ENCODE results near the gene LRRC19. TPM values are rescaled to one million over a fixed set of nuclear protein-coding genes. Genes with fewer than 3 reads are reported as not detected.

LRRC19 gene
- total and polyA plus RNA-seq, 2 donors (not counting 1 experiment from before 2014, with no cell fraction given): not detected

DNA sequence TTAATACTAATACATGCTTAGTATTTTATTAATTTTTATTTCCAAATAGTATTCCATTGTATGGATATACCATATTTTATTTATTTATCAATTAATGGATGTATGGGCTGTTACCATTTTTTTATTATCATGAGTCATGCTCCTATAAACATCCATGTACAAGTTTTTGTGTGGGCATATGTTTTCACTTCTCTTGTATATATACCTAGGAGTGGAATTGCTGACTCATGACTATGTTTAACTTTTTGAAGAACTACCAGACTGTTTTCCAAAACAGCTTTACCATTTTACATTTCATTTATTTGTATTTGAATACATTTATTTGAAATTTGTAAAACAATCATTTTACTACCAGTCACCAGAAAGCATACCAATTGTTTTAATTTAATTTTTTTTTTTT lies 14.1 kb upstream of the LRRC19 start:
- no peak for TF ChIP-seq EZH2 (IDR thresholded peaks at IDR 0.05; ENCODE audit: borderline replicate concordance, insufficient read depth, low read depth, low read length, poor library complexity, severe bottlenecking)
- TF ChIP-seq, protein P1, sequence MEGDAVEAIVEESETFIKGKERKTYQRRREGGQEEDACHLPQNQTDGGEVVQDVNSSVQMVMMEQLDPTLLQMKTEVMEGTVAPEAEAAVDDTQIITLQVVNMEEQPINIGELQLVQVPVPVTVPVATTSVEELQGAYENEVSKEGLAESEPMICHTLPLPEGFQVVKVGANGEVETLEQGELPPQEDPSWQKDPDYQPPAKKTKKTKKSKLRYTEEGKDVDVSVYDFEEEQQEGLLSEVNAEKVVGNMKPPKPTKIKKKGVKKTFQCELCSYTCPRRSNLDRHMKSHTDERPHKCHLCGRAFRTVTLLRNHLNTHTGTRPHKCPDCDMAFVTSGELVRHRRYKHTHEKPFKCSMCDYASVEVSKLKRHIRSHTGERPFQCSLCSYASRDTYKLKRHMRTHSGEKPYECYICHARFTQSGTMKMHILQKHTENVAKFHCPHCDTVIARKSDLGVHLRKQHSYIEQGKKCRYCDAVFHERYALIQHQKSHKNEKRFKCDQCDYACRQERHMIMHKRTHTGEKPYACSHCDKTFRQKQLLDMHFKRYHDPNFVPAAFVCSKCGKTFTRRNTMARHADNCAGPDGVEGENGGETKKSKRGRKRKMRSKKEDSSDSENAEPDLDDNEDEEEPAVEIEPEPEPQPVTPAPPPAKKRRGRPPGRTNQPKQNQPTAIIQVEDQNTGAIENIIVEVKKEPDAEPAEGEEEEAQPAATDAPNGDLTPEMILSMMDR (IDR thresholded peaks at IDR 0.05): no peak
- no peaks in the 10 kb centered on the region for H3K9me3 Mint-ChIP-seq (ENCODE audit: insufficient read depth)
- H3K4me3 Mint-ChIP-seq: no peak overlapping the region
- CTCF ChIA-PET: interaction anchor here (0.7 kb wide), 2 partner anchors 310 to 548 kb away, joined by 4 to 6 read pairs; no protein-coding TSS in a partner anchor
- Histone ChIP-seq H3K36me3 (replicated peaks in 1 of 2; ENCODE audit: control extremely low read depth in 1 of 2, control insufficient read depth in 1 of 2, extremely low read depth in 1 of 2, insufficient read depth in 2 of 2, low read length in 1 of 2) (peaks cover 1 to 24% of the 10 kb centered on the region in 2 experiments), H3K4me1 (ENCODE audit: control insufficient read depth in 2 of 2, insufficient read depth in 2 of 2, low read length in 2 of 2) (no peaks in the 10 kb centered on the region), H3K9me3 (ENCODE audit: control extremely low read depth in 1 of 3, control insufficient read depth in 2 of 3, insufficient read depth in 1 of 3, low read length in 2 of 3) (no peaks in the 10 kb centered on the region), H3K27me3 (replicated peaks in 1 of 4; ENCODE audit: control extremely low read depth in 1 of 4, control insufficient read depth in 3 of 4, insufficient read depth in 4 of 4, low read length in 3 of 4) (no peaks in the 10 kb centered on the region), H3K4me2 (replicated peaks; ENCODE audit: low read depth, low read length, poor library complexity, severe bottlenecking) (no peak overlapping the region), H3K4me3 (ENCODE audit: control extremely low read depth in 1 of 5, extremely low read depth in 1 of 5, insufficient read depth in 1 of 5, low read depth in 2 of 5, low read length in 4 of 5) (no peak overlapping the region), H2AFZ (ENCODE audit: insufficient read depth, low read depth, low read length, poor library complexity, severe bottlenecking) (no peak overlapping the region), H3K9ac (ENCODE audit: low read length) (no peak overlapping the region), H3K27ac (ENCODE audit: low read length in 2 of 2) (no peak overlapping the region), H3K79me2 (ENCODE audit: control insufficient read depth, insufficient read depth, low read length) (no peaks in the 10 kb centered on the region), H4K20me1 (ENCODE audit: control insufficient read depth, insufficient read depth, low read length, poor library complexity, severe bottlenecking) (no peaks in the 10 kb centered on the region)
- no peaks in the 10 kb centered on the region for H3K27me3 Mint-ChIP-seq
- no peaks in the 10 kb centered on the region for H3K4me1 Mint-ChIP-seq
- DNase-seq (no peak), ATAC-seq (ENCODE audit: low read depth) (no peak)
- intact Hi-C loops (cut with micrococcal nuclease): no loop called here
- POLR2A ChIA-PET: interaction anchor here (0.7 kb wide), 1 partner anchor 8 kb away, joined by 3 read pairs; no protein-coding TSS in a partner anchor
- H3K27ac Mint-ChIP-seq: no peak overlapping the region

DNA sequence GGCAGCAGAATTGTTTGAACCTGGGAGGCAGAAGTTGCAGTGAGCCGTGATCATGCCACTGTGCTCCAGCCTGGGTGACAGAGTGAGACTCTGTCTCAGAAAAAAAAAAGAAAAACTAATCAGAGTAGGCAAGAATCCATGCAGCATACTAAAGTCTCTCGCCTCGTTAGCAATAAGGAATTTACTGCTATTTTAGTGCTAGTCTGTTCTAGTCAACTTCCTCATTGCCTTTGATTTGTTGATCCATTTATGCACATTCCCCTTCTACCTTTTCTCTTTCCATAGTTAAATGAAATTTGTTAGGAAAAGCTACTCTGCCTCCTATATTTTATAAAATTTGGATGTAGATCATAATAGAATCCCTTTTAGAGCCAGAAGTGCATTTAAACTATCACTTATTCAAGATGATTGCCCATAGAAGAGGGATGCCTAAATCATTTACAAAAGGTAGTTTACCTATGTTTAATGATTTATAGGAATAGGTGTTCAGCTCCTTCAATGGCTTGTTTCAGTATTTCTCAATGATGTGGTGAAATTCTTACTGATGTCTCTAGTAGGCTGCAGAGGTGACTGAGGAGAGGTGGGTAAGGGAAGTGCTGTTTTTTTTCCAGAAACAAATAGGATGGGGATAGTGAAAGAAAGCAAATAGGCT lies 1.9 kb downstream of the LRRC19 start:
- Mint-ChIP-seq H3K9me3 (ENCODE audit: insufficient read depth) (peaks cover 4% of the 10 kb centered on the region), H3K4me1 (no peaks in the 10 kb centered on the region), H3K4me3 (no peak overlapping the region), H3K27ac (no peak overlapping the region), H3K27me3 (no peaks in the 10 kb centered on the region)
- 100% methylated on average over 1 of the region's 3 CpGs for WGBS (ENCODE audit: insufficient coverage)
- H4K20me1 ChIP-seq (ENCODE audit: control insufficient read depth, insufficient read depth, low read length, poor library complexity, severe bottlenecking): no peaks in the 10 kb centered on the region
- H3K36me3 ChIP-seq (replicated peaks in 1 of 2; ENCODE audit: control extremely low read depth in 1 of 2, control insufficient read depth in 1 of 2, extremely low read depth in 1 of 2, insufficient read depth in 2 of 2, low read length in 1 of 2): no peaks in the 10 kb centered on the region
- no peak overlapping the region for H2AFZ ChIP-seq (ENCODE audit: insufficient read depth, low read depth, low read length, poor library complexity, severe bottlenecking)
- no peak for TF ChIP-seq EZH2 (IDR thresholded peaks at IDR 0.05; ENCODE audit: borderline replicate concordance, insufficient read depth, low read depth, low read length, poor library complexity, severe bottlenecking)
- TF ChIP-seq, protein P1 (IDR thresholded peaks at IDR 0.05): no peak
- no peaks in the 10 kb centered on the region for H3K79me2 ChIP-seq (ENCODE audit: control insufficient read depth, insufficient read depth, low read length)
- H3K27ac ChIP-seq (ENCODE audit: low read length in 2 of 2): no peak overlapping the region
- intact Hi-C loops (cut with micrococcal nuclease): no loop called here
- no peaks in the 10 kb centered on the region for H3K9me3 ChIP-seq (ENCODE audit: control extremely low read depth in 1 of 3, control insufficient read depth in 2 of 3, insufficient read depth in 1 of 3, low read length in 2 of 3)
- ATAC-seq (ENCODE audit: low read depth) (no peak), DNase-seq (no peak)
- H3K9ac ChIP-seq (ENCODE audit: low read length): no peak overlapping the region
- H3K4me3 ChIP-seq (ENCODE audit: control extremely low read depth in 1 of 5, extremely low read depth in 1 of 5, insufficient read depth in 1 of 5, low read depth in 2 of 5, low read length in 4 of 5): no peak overlapping the region
- no peaks in the 10 kb centered on the region for H3K4me1 ChIP-seq (ENCODE audit: control insufficient read depth in 2 of 2, insufficient read depth in 2 of 2, low read length in 2 of 2)
- H3K27me3 ChIP-seq (replicated peaks in 1 of 4; ENCODE audit: control extremely low read depth in 1 of 4, control insufficient read depth in 3 of 4, insufficient read depth in 4 of 4, low read length in 3 of 4): no peaks in the 10 kb centered on the region
- CTCF ChIA-PET: no interaction called here
- no peak overlapping the region for H3K4me2 ChIP-seq (replicated peaks; ENCODE audit: low read depth, low read length, poor library complexity, severe bottlenecking)
- POLR2A ChIA-PET: no interaction called here
